H1 (cell line): Measurements from ENCODE around the gene ADARB2. TPM values are rescaled to one million over a fixed set of nuclear protein-coding genes. Genes with fewer than 3 reads are reported as not detected.

Source experiments
- ATF3 ChIP-seq: IDR thresholded peaks from 2 replicates; pipeline ENCODE4 v1.6.1; 2011; ENCODE audit warnings: low read depth, mild to moderate bottlenecking, low read length; ENCODE audit not compliant: insufficient read depth
- BRCA1 ChIP-seq: IDR thresholded peaks from 2 replicates; pipeline ENCODE4 v1.6.1; 2012; ENCODE audit warnings: low read depth, low read length, improper control_type of control experiment
- MAFK ChIP-seq: IDR thresholded peaks from 2 replicates; pipeline ENCODE4 v1.6.1; 2012; ENCODE audit warnings: low read depth, mild to moderate bottlenecking, improper control_type of control experiment, low read length
- RAD21 ChIP-seq, 2 experiments: IDR thresholded peaks in 1 of 2; conservative IDR thresholded peaks in 1 of 2; 2 replicates each; pipeline ENCODE4 v1.6.1; 2011; ENCODE audit warnings: low read depth in 2 of 2, low read length in 2 of 2, improper control_type of control experiment in 1 of 2, inconsistent platforms in 1 of 2, mild to moderate bottlenecking in 1 of 2, moderate library complexity in 1 of 2
- TAF1 ChIP-seq: IDR thresholded peaks from 2 replicates; pipeline ENCODE4 v1.6.1; 2011; ENCODE audit warnings: mild to moderate bottlenecking, low read depth, low read length
- YY1 ChIP-seq: IDR thresholded peaks from 2 replicates; pipeline ENCODE4 v1.6.1; 2011; ENCODE audit warnings: low read depth, mild to moderate bottlenecking, low read length
- polyA plus RNA-seq, 7 experiments: library from polyadenylated mRNA; depleted of rRNA in 3 of 7; stranded (reverse) in 5 of 7; unstranded in 2 of 7; fragments of >200 nt in 5 of 7; fragments of 200-250 nt in 2 of 7; gene quantifications; 1 replicate in 5 of 7; 2 replicates in 1 of 7; 4 replicates in 1 of 7; pipeline versions ENCODE4 v1.2.1 to v1.2.3, GENCODE V29; 2011 to 2013; ENCODE audit warnings: missing spikeins in 2 of 7, mixed read lengths in 2 of 7
- total RNA-seq: library from RNA; stranded (reverse); fragmentation: NEBNext Ultra II Directional; extraction: Animal tissue kit (Norgen Biotek cat#: 25700); gene quantifications from 2 replicates; pipeline ENCODE4 v1.2.1, GENCODE V29; 2021
- TF ChIP-seq, protein P1 (sequence below), 3 experiments: IDR thresholded peaks; 1 replicate in 2 of 3; 2 replicates in 1 of 3; pipeline versions ENCODE4 v1.5.1 to v1.6.1; 2011; ENCODE audit warnings: low read length in 3 of 3, mild to moderate bottlenecking in 3 of 3, inconsistent platforms in 2 of 3, low read depth in 1 of 3, moderate library complexity in 1 of 3; ENCODE audit not compliant: insufficient read depth in 1 of 3; ENCODE audit errors: control extremely low read depth in 1 of 3

ADARB2 gene
- total and polyA plus RNA-seq, 2 of the 8 experiments (the other 6 are each of a cell fraction or from before 2014, with no cell fraction given) = 2.2 to 2.8 TPM

GRCh38 chr10:1297566-1298301, 439.6 kb downstream of the ADARB2 start (continued):
- TF ChIP-seq RAD21 (IDR thresholded peaks at IDR 0.05 in 1 of 2, conservative IDR thresholded peaks at IDR 0.05 in 1 of 2; ENCODE audit: low read depth in 2 of 2, low read length in 2 of 2) = peak; percentile 47 to 65
- TF ChIP-seq ATF3 = no peak
- no peak for TF ChIP-seq MAFK
- no peak for TF ChIP-seq BRCA1
- TF ChIP-seq, protein P1, sequence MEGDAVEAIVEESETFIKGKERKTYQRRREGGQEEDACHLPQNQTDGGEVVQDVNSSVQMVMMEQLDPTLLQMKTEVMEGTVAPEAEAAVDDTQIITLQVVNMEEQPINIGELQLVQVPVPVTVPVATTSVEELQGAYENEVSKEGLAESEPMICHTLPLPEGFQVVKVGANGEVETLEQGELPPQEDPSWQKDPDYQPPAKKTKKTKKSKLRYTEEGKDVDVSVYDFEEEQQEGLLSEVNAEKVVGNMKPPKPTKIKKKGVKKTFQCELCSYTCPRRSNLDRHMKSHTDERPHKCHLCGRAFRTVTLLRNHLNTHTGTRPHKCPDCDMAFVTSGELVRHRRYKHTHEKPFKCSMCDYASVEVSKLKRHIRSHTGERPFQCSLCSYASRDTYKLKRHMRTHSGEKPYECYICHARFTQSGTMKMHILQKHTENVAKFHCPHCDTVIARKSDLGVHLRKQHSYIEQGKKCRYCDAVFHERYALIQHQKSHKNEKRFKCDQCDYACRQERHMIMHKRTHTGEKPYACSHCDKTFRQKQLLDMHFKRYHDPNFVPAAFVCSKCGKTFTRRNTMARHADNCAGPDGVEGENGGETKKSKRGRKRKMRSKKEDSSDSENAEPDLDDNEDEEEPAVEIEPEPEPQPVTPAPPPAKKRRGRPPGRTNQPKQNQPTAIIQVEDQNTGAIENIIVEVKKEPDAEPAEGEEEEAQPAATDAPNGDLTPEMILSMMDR (IDR thresholded peaks at IDR 0.05; ENCODE audit: control extremely low read depth in 1 of 3, insufficient read depth in 1 of 3, low read depth in 1 of 3, low read length in 3 of 3) = peak; percentile 52 to 66 (median 59)
- TF ChIP-seq YY1 = 0 out of 2 replicates have a peak, but pooled peaks have one; percentile 34
- no peak for TF ChIP-seq TAF1
